ENCODE results near the gene CRAT.

The CRAT gene

GRCh38 chr9:129102791-129103594, 7.6 kb downstream of the CRAT start:
- peak; percentile 72 for TF ChIP-seq CTCF (IDR thresholded peaks at IDR 0.05; ENCODE audit: borderline replicate concordance, insufficient read depth, low read depth, low read length)
- H3K4me3 ChIP-seq (ENCODE audit: low read depth, low read length) = no peak overlapping the region

- no peak overlapping the region for H3K4me3 ChIP-seq (ENCODE audit: low read depth, low read length)
- no peak for TF ChIP-seq CTCF (IDR thresholded peaks at IDR 0.05; ENCODE audit: borderline replicate concordance, insufficient read depth, low read depth, low read length)
These were observed 8.5 kb downstream of the CRAT start for GRCh38 chr9:129102095-129102525.

GRCh38 chr9:129101279-129101678, 9.3 kb downstream of the CRAT start:
- TF ChIP-seq CTCF (IDR thresholded peaks at IDR 0.05; ENCODE audit: borderline replicate concordance, insufficient read depth, low read depth, low read length) = no peak

DNA sequence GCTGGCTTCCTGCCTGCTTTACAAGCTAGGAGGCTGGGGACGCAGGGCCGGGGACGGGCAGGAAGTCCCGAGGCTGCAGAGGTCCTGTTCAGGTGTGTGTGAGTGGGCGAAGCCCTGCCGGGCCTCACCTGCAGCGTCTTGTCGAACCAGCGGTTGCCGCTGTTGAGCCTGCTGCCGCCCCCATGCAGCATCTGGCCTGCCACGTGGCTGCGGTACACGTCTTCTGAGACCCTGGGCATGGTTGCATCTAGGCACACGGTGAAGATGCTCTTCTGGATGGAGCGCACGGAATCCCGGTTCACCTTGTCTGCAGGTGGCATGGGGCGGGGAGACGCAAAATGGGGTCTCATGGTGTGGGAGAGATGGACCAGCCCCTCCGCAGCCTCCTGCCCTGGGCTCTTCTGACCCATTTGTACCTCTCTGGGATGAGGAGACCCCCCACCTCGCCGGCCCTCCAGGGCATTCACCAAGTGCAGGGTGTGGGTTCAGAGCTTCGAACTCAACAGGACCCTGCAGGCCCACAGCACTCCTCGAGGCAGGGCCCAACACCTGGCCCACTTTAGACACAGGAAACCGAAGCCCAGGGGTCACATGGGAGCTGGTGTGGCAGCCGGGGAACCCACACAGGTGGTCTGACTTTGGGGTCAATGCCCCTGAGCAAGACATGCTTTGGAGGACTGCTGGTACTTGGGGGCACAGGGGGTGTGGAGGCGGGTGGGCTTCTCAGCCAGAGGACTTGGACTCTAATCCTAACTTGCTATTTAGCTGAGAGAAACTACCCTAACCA, 10.0 kb downstream of the CRAT start:
- no peak overlapping the region for H3K4me3 ChIP-seq (ENCODE audit: low read depth, low read length)
- TF ChIP-seq CTCF (IDR thresholded peaks at IDR 0.05; ENCODE audit: borderline replicate concordance, insufficient read depth, low read depth, low read length) = no peak

More at GRCh38 chr9:129101279-129101678, 9.3 kb downstream of the CRAT start:
- no peak overlapping the region for H3K4me3 ChIP-seq (ENCODE audit: low read depth, low read length)

- no peak overlapping the region for H3K4me3 ChIP-seq (ENCODE audit: low read depth, low read length)
- TF ChIP-seq CTCF (IDR thresholded peaks at IDR 0.05; ENCODE audit: borderline replicate concordance, insufficient read depth, low read depth, low read length) = no peak
These were observed 12.3 kb downstream of the CRAT start for GRCh38 chr9:129098328-129098727.

DNA sequence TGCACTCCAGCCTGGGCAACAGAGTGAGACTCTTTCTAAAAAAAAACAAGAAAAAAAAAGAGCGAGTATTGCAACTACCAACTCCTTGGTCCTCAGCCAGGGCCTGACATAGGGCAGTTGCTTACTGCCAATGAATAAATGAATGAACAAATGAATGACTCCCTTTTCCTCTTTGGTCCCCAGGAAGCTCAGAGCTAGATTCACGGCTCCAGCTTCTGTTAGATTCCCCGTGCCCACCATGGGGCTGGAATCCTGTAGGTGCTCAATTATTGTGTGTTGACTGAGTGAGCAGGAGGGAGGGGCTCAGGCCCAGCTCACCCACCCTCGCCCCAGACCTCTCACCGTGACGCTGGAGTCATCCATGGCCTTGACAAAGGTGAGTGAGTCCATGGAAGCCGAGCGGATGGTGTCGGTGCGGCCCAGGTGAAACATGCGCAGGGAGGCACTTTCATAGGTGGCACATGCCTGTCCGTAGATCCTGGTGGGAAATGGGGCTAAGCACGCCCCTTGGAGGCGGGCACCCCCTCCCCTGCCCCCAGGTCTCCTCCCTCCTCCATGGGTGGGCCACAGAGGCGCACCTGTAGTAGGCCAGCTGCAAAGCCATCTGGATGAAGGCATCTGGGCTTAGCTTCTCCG, 12.8 kb downstream of the CRAT start:
- no peak overlapping the region for H3K4me3 ChIP-seq (ENCODE audit: low read depth, low read length)
- TF ChIP-seq CTCF (IDR thresholded peaks at IDR 0.05; ENCODE audit: borderline replicate concordance, insufficient read depth, low read depth, low read length) = no peak

All from GM12875 (cell line).